Stimulated activated CD4-positive, alpha-beta T cell treated with anti-CD3 and anti-CD28 coated beads, TNF-alpha, amount 100 ng/mL, for 48 hours (primary cell): ENCODE results near the gene OR52B2.
"Not testable (repeated sequence)": the region's sequence is repeated elsewhere in the genome, so short reads cannot be mapped to it uniquely, and the experiment has no call there.

Source experiments
- DNase-seq, 3 donors: peaks; one replicate each; pipeline ENCODE4 v3.0.0-alpha.2; 2020; ENCODE audit warnings: low read depth in 3 of 3

OR52B2 gene

DNA sequence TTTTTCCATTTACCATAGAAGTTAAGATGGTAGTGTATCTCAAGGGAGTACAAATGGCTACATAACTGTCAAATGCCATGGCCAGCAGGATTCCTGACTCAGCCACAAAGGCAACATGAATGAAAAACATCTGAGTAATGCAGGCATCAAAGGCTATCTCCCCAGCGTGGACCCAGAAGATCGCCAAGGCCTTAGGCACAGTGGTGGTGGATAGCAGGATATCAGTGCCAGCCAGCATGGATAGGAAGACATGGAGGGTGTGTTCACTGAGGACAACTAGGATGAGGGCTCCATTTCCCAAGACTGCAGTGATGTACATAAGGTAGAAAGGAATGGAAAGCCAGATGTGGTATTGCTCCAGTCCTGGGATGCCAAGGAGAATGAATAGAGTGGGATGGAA is 18.0 kb downstream of the OR52B2 start:
- no peak for DNase-seq

GRCh38 chr11:6151117-6151516 is 19.0 kb downstream of the OR52B2 start:
- no peak for DNase-seq

GRCh38 chr11:6143737-6144136 is 26.4 kb downstream of the OR52B2 start:
- not testable (repeated sequence) for DNase-seq

GRCh38 chr11:6142936-6143335 is 27.2 kb downstream of the OR52B2 start:
- no peak for DNase-seq

DNA sequence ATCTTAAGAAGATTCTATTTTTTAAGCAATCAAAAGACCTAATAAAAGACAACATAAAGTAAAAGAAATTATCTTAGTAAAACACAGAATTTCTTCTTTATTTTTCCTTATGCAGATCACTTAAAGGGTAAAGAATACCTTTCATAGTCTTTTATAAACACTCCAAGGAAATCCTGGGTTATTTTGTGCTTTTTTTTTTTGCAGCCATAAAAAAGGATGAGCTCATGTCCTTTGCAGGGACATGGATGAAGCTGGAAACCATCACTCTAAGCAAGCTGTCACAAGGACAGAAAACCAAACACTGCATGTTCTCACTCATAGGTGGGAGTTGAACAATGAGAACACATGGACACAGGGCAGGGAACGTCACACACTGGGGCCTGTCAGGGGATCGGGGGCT is 34.2 kb downstream of the OR52B2 start:
- not testable (repeated sequence) for DNase-seq

DNA sequence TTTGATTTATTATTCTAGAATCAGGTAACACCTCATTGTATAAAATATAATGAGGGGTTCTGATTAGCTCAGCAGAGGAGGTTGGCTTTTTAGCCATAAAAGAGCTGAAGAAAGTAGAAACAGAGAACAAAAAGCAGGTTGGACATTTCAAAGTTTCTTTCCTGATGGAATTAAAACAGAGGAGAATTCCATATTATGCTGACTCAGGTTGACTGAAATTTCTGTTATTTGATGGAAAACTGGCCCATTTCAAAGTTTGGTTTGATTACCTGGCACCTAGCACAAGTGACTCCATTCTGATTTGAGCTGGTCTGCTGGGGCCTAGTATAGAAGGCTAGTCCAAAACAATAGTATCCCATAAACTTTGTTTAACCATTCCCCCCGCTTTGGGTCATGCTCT is 37.7 kb downstream of the OR52B2 start:
- DNase-seq: no peak

DNA sequence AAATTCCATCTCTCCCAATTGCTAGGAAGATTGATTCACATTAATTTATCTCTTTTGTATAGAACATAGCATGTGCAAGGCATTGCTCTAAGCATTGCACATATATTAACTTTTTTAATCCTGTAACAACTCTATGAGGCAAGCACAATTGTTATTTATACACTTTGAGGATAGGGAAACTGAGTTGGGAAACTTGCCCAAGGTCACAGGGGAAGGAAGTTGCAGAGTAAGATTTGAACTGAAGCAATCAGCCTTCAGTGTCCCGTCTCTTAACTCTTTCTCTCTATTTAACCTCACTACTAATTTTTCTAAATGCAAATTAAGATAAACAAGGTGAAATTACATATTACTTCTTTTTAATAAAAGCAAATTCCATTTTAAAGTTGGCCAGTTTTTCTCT is 40.5 kb downstream of the OR52B2 start:
- DNase-seq: no peak

- no peak for DNase-seq
Measured at GRCh38 chr11:6129011-6129410, 41.1 kb downstream of the OR52B2 start.

- no peak for DNase-seq
Measured at GRCh38 chr11:6127881-6128280, 42.2 kb downstream of the OR52B2 start.

GRCh38 chr11:6124245-6124644 is 45.9 kb downstream of the OR52B2 start:
- DNase-seq: no peak
